ENCODE data around the gene IL25.

Gene IL25

DNA sequence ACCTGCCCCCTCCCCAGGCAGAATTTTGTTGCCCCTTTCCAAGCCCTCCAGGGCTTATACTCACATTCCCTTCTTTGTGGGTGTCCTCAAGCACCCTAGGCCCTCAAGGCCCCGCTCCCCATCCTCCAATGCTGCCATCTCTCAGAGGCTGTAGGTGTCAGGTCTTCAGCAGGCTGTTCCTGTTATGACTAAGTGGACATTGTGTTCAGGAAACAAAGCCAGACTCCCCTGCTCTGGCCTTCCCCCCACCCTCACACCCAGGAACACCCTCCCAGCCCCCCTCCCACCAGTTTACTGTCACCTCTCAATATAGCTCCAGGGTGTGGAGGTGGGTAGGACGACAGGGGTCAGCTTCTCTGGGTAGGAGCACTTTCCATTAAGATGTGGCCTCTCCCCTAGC lies 36.9 kb downstream of the IL25 start:
- TF ChIP-seq, protein P1, sequence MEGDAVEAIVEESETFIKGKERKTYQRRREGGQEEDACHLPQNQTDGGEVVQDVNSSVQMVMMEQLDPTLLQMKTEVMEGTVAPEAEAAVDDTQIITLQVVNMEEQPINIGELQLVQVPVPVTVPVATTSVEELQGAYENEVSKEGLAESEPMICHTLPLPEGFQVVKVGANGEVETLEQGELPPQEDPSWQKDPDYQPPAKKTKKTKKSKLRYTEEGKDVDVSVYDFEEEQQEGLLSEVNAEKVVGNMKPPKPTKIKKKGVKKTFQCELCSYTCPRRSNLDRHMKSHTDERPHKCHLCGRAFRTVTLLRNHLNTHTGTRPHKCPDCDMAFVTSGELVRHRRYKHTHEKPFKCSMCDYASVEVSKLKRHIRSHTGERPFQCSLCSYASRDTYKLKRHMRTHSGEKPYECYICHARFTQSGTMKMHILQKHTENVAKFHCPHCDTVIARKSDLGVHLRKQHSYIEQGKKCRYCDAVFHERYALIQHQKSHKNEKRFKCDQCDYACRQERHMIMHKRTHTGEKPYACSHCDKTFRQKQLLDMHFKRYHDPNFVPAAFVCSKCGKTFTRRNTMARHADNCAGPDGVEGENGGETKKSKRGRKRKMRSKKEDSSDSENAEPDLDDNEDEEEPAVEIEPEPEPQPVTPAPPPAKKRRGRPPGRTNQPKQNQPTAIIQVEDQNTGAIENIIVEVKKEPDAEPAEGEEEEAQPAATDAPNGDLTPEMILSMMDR (IDR thresholded peaks at IDR 0.05; ENCODE audit: low read depth, low read length) = no peak
- H3K4me3 ChIP-seq (replicated peaks in 1 of 2; ENCODE audit: low read depth in 2 of 2, low read length in 2 of 2) = no peak overlapping the region
- no peak for DNase-seq (ENCODE audit: low read depth in 2 of 2)

DNA sequence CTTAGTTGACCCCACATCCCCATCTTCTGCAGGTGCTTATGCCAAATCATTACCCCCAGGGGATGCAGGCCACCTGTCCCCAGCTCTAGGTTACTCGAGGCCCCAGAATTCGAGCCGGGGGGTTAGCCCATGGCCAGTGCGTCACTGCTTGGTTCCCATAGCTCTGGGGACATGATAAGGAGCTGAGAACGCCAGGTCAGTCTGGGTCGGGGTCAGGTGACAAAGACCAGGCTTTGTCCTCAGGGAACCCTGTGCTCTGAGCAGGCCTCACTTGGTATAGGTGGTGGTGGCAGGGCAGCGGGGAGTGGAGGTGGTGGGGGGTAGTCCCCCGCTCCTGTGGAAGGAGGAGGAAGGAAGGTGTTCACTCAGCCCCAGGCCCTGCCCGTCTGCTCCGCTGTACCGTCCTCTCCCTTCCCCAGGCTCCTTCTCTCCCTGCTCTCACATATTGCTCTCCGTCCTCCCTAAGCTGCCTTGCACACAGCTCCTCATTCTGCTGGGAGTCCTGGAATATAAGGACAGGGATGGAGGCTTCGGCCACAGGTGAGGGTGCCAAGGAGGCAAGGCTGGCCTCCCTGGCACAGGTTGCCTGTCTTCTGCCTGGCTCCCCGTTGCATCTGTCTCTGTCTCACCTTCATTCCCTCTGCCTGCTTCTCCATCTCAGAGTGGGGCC lies 37.5 kb downstream of the IL25 start:
- TF ChIP-seq, protein P1 (IDR thresholded peaks at IDR 0.05; ENCODE audit: low read depth, low read length) = no peak
- H3K4me3 ChIP-seq (replicated peaks in 1 of 2; ENCODE audit: low read depth in 2 of 2, low read length in 2 of 2) = no peak overlapping the region
- no peak for DNase-seq (ENCODE audit: low read depth in 2 of 2)

DNA sequence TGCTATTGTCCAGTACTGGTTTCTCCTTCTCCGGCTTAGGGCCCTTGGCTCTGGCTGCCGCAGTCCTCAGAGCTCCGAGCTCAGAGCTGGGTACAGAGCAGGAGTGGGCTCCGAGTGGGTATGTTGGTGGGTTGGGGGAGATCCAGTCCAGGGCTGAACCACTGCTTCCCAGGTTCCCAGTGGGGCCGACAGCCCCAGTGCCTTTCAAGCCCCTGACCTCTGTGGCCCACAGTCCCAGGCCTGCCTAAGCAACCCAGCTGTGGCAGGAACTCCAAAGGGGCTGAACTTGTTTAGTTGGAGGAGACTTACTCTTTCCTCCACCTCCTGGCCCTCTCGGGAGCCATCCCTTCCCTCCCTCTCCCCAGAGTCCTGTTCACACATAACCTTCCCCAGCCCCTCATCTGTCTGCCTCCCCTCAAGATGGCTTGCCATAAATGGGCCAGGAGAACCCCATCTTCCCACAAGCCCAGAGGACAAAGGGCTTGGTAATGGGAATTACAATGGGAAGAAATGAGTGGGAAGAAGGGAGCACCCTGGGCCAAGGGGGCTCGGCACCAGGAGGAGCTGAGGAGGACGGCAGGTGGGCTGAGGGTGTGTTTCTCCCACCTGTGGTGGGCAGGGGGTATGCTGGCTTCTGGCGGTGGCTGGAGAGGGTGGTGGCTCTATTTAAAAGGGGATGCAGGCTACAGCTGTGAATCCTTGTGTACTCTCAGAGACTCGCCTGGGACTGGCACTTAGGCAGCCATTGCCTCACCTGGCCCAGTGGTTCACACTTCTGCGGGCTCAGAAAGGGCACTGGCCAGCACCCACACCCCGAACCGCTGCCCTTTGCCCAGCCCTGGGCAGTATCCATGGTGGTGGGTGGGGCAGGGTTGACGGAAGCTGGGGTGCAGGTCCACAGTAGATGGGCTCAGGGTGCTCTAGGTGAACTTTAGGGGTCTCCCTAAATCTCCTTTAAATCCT lies 39.2 kb downstream of the IL25 start:
- DNase-seq (ENCODE audit: low read depth in 2 of 2) = no peak
- H3K4me3 ChIP-seq (replicated peaks in 1 of 2; ENCODE audit: low read depth in 2 of 2, low read length in 2 of 2) = no peak overlapping the region
- TF ChIP-seq, protein P1 (IDR thresholded peaks at IDR 0.05; ENCODE audit: low read depth, low read length) = no peak

DNA sequence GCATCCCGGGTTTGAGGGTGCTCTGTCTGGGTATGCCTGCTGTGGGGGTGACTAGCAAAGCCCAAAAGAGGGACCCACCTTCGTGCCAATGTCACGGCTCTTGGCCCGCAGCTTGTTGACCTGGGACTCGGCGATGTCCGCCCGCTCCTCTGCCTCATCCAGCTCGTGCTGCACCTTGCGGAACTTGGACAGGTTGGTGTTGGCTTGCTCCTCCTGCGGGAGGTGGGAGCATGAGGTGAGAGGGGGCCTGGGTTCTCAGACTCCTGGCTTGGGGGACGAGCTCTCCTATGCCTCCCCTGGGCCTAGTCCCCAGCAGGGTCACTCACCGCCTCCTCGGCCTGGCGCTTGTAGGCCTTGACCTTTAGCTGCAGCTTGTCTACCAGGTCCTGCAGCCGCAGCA lies 41.1 kb downstream of the IL25 start:
- TF ChIP-seq, protein P1 (IDR thresholded peaks at IDR 0.05; ENCODE audit: low read depth, low read length) = no peak
- no peak overlapping the region for H3K4me3 ChIP-seq (replicated peaks in 1 of 2; ENCODE audit: low read depth in 2 of 2, low read length in 2 of 2)
- no peak for DNase-seq (ENCODE audit: low read depth in 2 of 2)

DNA sequence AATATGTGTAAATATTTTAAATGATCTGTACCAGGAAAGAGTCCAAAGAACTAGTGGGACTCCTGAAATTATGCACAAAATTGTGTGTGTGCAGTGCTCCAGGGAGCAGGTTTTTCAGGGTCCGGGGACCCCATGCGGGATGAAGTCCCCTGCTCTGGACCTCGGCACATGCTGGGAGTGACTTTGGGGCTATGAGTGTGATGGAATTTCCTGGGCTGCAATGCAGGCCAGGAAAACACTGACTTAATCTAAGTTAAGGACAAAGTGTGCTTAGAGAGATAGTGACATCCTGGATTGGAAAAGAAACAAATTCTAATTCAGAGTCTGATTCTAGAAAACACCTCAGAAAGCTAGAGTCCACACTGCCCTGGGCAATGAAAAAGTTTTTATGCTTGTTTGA lies 41.6 kb downstream of the IL25 start:
- DNase-seq (ENCODE audit: low read depth in 2 of 2) = no peak
- H3K4me3 ChIP-seq (replicated peaks in 1 of 2; ENCODE audit: low read depth in 2 of 2, low read length in 2 of 2) = no peak overlapping the region
- TF ChIP-seq, protein P1 (IDR thresholded peaks at IDR 0.05; ENCODE audit: low read depth, low read length) = no peak

DNA sequence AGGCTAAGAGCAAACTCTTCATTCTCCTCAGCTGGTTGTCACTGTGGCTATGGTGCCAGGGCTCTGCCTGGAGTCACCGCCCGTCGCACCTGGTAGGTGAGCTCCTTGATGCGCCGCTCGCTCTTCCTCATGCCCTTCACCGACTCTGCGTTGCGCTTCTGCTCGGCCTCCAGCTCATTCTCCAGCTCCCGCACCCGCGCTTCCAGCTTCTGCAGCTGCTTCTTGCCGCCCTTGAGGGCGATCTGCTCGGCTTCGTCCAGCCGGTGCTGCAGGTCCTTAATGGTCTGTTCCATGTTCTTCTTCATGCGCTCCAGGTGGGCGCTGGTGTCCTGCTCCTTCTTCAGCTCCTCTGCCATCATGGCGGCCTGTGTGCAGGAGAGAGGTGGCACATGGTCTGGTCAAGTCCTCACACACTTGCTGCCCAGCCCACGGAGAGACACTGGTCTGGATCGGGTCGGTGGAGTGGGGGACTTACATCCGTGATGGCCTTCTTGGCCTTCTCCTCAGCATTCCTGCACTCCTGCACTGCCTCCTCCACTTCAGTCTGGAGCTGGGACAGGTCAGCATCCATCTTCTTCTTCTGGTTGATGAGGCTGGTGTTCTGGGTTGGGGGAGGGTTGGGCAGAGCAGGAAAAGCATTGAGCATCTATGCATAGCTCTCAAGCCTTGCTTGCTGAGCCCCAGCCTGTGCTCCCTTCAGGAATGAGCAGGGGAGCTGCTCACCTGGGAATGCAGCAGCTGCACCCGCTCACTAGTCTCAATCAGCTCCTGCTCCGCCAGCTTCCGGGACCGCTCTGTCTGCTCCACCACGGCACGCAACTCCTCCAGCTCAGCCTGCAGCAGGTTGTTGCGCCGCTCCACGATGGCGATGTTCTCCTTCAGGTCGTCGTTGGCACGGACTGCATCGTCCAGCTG lies 42.6 kb downstream of the IL25 start:
- H3K4me3 ChIP-seq (replicated peaks in 1 of 2; ENCODE audit: low read depth in 2 of 2, low read length in 2 of 2) = no peak overlapping the region
- DNase-seq (ENCODE audit: low read depth in 2 of 2) = no peak
- TF ChIP-seq, protein P1 (IDR thresholded peaks at IDR 0.05; ENCODE audit: low read depth, low read length) = no peak
